ENCODE data around the gene TUBA1A. TPM values are rescaled to one million over a fixed set of nuclear protein-coding genes. Genes with fewer than 3 reads are reported as not detected.

Gene TUBA1A
- total RNA-seq, result 100 to 1,000 TPM in 2 of 4 donors, 10 to 100 TPM in 2; 77.1 to 201 (median 92.6) TPM

DNA sequence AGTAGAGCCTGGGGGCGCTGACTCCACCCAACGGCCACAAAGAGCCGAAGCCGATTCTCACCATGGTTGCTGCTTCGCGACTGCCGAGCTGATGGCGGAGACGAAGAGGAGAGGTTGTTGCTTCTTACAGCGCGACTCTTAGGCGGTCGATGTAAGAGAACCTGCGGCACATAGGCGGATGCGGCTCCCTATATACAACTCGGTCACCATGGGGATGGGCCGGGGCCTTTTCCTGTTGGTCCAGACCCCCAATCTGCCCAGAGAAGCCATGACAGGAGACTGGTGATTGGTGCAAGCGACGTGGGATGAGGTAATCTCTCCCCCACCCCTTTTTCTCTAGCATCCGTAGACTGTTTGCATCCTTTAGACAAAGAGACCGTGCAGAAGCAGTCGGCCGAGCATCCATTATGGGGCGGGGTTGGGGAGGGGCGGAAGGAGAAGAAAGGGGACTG lies at the start of gene TUBA1A:
TUBA1A (minus strand) TSS at position 165 of the 452 bp plus-strand sequence; CDS start at position 64, 101 bp downstream.
- Histone ChIP-seq H3K4me1 (peaks cover 3 to 28% (median 8%) of the 10 kb centered on the region in 4 donors), H3K27ac (peak within 1 kb of the TSS; percentile 97 to 98 (median 98)), H3K4me3 (peak within 1 kb of the TSS; percentile 73 to 86 (median 81)), H3K27me3 (peaks cover 5% of the 10 kb centered on the region), H3K36me3 (peaks cover 0 to 7% (median 0%) of the 10 kb centered on the region in 4 donors), H3K9me3 (no peaks in the 10 kb centered on the region)
- intact Hi-C loops (cut with DNase I; ENCODE audit: low total_unique reads) (loop anchor here (5.0 kb wide), 1 partner anchor 57 kb away; the partner anchor contains the start of gene TUBA1B), in situ Hi-C loops (cut with MboI; ENCODE audit: low pct_ligation_motif_present in 1 of 4, low pct_unique_long_range_greater_than_20kb in 1 of 4, low sequenced_read_pairs in 3 of 4) (no loop called here)
- TF ChIP-seq POLR2A (IDR thresholded peaks at IDR 0.05) (peak; percentile 94), EP300 (IDR thresholded peaks at IDR 0.05; ENCODE audit: low read depth) (no peak), POLR2AphosphoS5 (IDR thresholded peaks at IDR 0.05) (peak; percentile 98 to 99 (median 99)), CTCF (IDR thresholded peaks at IDR 0.05) (no peak)
- 0% methylated on average over 26 of the region's 26 CpGs; no CpG with 5 or more reads in 1 of the 2 donors for WGBS, 2 donors (ENCODE audit: low coverage in 1 of 2)
- DNase-seq, result peak; percentile 89

DNA sequence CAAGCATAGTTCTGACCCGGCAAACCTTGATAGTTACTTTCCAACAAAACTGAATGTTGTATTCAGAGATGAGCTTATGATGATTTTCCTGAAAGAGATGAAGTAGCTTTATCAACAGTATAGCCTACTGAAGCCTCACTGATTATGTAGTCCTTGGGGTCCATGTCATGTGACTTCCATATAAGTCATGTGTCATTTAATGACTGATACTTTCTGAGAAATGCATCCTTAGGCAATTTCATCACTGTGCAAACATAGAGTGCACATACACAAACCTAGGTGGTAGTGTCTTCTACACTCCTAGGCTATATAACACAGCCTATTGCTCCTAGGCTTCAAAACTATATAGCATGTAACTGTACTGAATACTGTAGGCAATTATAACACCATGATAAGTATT lies 47.5 kb upstream of the TUBA1A start:
- Histone ChIP-seq H3K36me3 (no peaks in the 10 kb centered on the region), H3K27ac (no peak overlapping the region), H3K9me3 (no peaks in the 10 kb centered on the region), H3K4me1 (peaks cover 9 to 24% (median 12%) of the 10 kb centered on the region in 4 donors), H3K4me3 (no peak overlapping the region), H3K27me3 (no peaks in the 10 kb centered on the region)
- WGBS, 2 donors (ENCODE audit: low coverage in 1 of 2), result 67 to 88% methylated on average over 1 of the region's 1 CpG
- in situ Hi-C loops (cut with MboI; ENCODE audit: low pct_ligation_motif_present in 1 of 4, low pct_unique_long_range_greater_than_20kb in 1 of 4, low sequenced_read_pairs in 3 of 4), result loop anchor here (10.0 to 25.0 kb wide), 3 partner anchors 149 to 172 kb away; partner anchors contain the start of genes DHH (in 2 of the 4), KMT2D (in 1 of the 4) and RHEBL1 (in 1 of the 4)
- intact Hi-C loops (cut with DNase I; ENCODE audit: low total_unique reads), result loop anchor here (10.0 kb wide), 1 partner anchor 152 kb away; no protein-coding TSS in a partner anchor
- DNase-seq, result no peak
- TF ChIP-seq EP300 (IDR thresholded peaks at IDR 0.05; ENCODE audit: low read depth) (no peak), POLR2A (IDR thresholded peaks at IDR 0.05) (no peak), CTCF (IDR thresholded peaks at IDR 0.05) (no peak), POLR2AphosphoS5 (IDR thresholded peaks at IDR 0.05) (no peak)

GRCh38 chr12:49233842-49234526 lies 45.1 kb upstream of the TUBA1A start:
- intact Hi-C loops (cut with DNase I; ENCODE audit: low total_unique reads), result loop anchor here (1.0 to 10.0 kb wide), 3 partner anchors 47 to 149 kb away; partner anchors contain the start of gene TUBA1B
- Histone ChIP-seq H3K4me3 (peak overlapping the region in 2 of 4 donors; percentile 39 to 65), H3K36me3 (no peaks in the 10 kb centered on the region), H3K27ac (peak overlapping the region; percentile 91 to 94 (median 92)), H3K9me3 (no peaks in the 10 kb centered on the region), H3K27me3 (no peaks in the 10 kb centered on the region), H3K4me1 (peaks cover 9 to 24% (median 12%) of the 10 kb centered on the region in 4 donors)
- peak; percentile 37 for DNase-seq
- TF ChIP-seq POLR2AphosphoS5 (IDR thresholded peaks at IDR 0.05) (peak in 1 of 3 donors; percentile 35), POLR2A (IDR thresholded peaks at IDR 0.05) (no peak), CTCF (IDR thresholded peaks at IDR 0.05) (peak in 1 of 5 experiments; percentile 61)
- WGBS, 2 donors (ENCODE audit: low coverage in 1 of 2), result 52 to 58% methylated on average over 4 to 19 of the region's 19 CpGs
- in situ Hi-C loops (cut with MboI; ENCODE audit: low pct_ligation_motif_present in 1 of 4, low pct_unique_long_range_greater_than_20kb in 1 of 4, low sequenced_read_pairs in 3 of 4), result loop anchor here (10.0 to 25.0 kb wide), 3 partner anchors 147 to 169 kb away; partner anchors contain the start of genes DHH (in 2 of the 4), KMT2D (in 1 of the 4) and RHEBL1 (in 1 of the 4)
